WTC11 (cell line): ENCODE data around the gene HOXB1. TPM values are rescaled to one million over a fixed set of nuclear protein-coding genes. Genes with fewer than 3 reads are reported as not detected.

Experiments
- ATAC-seq: fragments of 200-7000 bp; cut with Tn5 transposase; 2 replicates; pipeline ENCODE4 v1.10.0; 2021; ENCODE audit warnings: mild to moderate bottlenecking, moderate library complexity
- CTCF ChIA-PET: fragments of 300-600 bp; sonication (Branson Sonifier 250); formaldehyde crosslinking; loops from one replicate; lab custom pipeline; 2021; ENCODE audit warnings: antibody characterized with exemption; lab: Charles Lee
- POLR2A ChIA-PET: fragments of 350-600 bp; sonication (Branson Sonifier 250); formaldehyde crosslinking; loops from one replicate; lab custom pipeline; 2021; ENCODE audit warnings: antibody characterized with exemption; lab: Charles Lee
- DNase-seq: peaks from one replicate; pipeline ENCODE4 v3.0.0; 2021; ENCODE audit warnings: low spot score
- H3K27ac Mint-ChIP-seq: 2 replicates; pipeline ENCODE4 v1.8.0; 2021; ENCODE audit warnings: mixed read lengths
- H3K27me3 Mint-ChIP-seq: 2 replicates; pipeline ENCODE4 v1.8.0; 2021; ENCODE audit warnings: low read depth, mild to moderate bottlenecking, moderate library complexity, mixed read lengths
- H3K36me3 Mint-ChIP-seq: 2 replicates; pipeline ENCODE4 v1.8.0; 2021; ENCODE audit warnings: mixed read lengths
- H3K4me1 Mint-ChIP-seq: 2 replicates; pipeline ENCODE4 v1.8.0; 2022; ENCODE audit warnings: mixed read lengths
- H3K4me3 Mint-ChIP-seq: 2 replicates; pipeline ENCODE4 v1.8.0; 2021; ENCODE audit warnings: mild to moderate bottlenecking, moderate library complexity, mixed read lengths
- H3K9me3 Mint-ChIP-seq: 2 replicates; pipeline ENCODE4 v1.8.0; 2021; ENCODE audit warnings: mixed read lengths
- ELF4 ChIP-seq: sonication (generic); formaldehyde crosslinking; IDR thresholded peaks from 2 replicates; pipeline ENCODE4 v1.8.1; 2022; ENCODE audit warnings: low read depth, mild to moderate bottlenecking, moderate library complexity, missing genetic modification reagents
- GRHL2 ChIP-seq: fragments of 250-450 bp; sonication (Bioruptor Pico); IDR thresholded peaks from 2 replicates; pipeline ENCODE4 v1.8.0; 2022; ENCODE audit warnings: mild to moderate bottlenecking, moderate library complexity; ENCODE audit not compliant: insufficient replicate concordance, severe bottlenecking
- GTF2I ChIP-seq: fragments of 250-450 bp; sonication (Bioruptor Pico); conservative IDR thresholded peaks from 2 replicates; pipeline ENCODE4 v1.4.0; 2021; ENCODE audit warnings: mild to moderate bottlenecking
- JUN ChIP-seq: sonication (generic); formaldehyde crosslinking; IDR thresholded peaks from 2 replicates; pipeline ENCODE4 v1.8.0; 2023; ENCODE audit warnings: mild to moderate bottlenecking, missing genetic modification reagents
- MXD4 ChIP-seq: fragments of 250-450 bp; sonication (Bioruptor Pico); IDR thresholded peaks from 2 replicates; pipeline ENCODE4 v1.8.0; 2021; ENCODE audit warnings: mild to moderate bottlenecking, moderate library complexity, borderline replicate concordance
- SMAD3 ChIP-seq: sonication (generic); formaldehyde crosslinking; IDR thresholded peaks from 2 replicates; pipeline ENCODE4 v1.8.0; 2022; ENCODE audit warnings: missing genetic modification reagents, mild to moderate bottlenecking, borderline replicate concordance
- TEAD4 ChIP-seq: sonication (generic); formaldehyde crosslinking; IDR thresholded peaks from 2 replicates; pipeline ENCODE4 v1.8.0; 2022; ENCODE audit warnings: mild to moderate bottlenecking, missing genetic modification reagents
- ZNF138 ChIP-seq: sonication (generic); formaldehyde crosslinking; conservative IDR thresholded peaks from 2 replicates; pipeline ENCODE4 v1.8.1; 2022; ENCODE audit warnings: mild to moderate bottlenecking, moderate library complexity, missing genetic modification reagents
- ZNF671 ChIP-seq: fragments of 250-450 bp; sonication (Bioruptor Pico); IDR thresholded peaks from 2 replicates; pipeline ENCODE4 v1.8.0; 2021; ENCODE audit warnings: mild to moderate bottlenecking
- total RNA-seq: library from RNA; stranded (reverse); gene quantifications from 3 replicates; pipeline ENCODE4 v1.2.3, GENCODE V29; 2021
- TF ChIP-seq, protein P1 (sequence below): sonication (generic); formaldehyde crosslinking; IDR thresholded peaks from 2 replicates; pipeline ENCODE4 v1.8.0; 2023; ENCODE audit warnings: mild to moderate bottlenecking, missing genetic modification reagents
- TF ChIP-seq, protein P2 (sequence below): sonication (generic); formaldehyde crosslinking; IDR thresholded peaks from 2 replicates; pipeline ENCODE4 v1.8.0; 2022; ENCODE audit warnings: missing genetic modification reagents
- TF ChIP-seq, protein P3 (sequence below): fragments of 250-450 bp; sonication (Bioruptor Pico); IDR thresholded peaks from 2 replicates; pipeline ENCODE4 v1.9.0; 2021; ENCODE audit warnings: mild to moderate bottlenecking
- TF ChIP-seq, protein P4 (sequence below): sonication (generic); formaldehyde crosslinking; IDR thresholded peaks from 2 replicates; pipeline ENCODE4 v1.8.1; 2023; ENCODE audit warnings: mild to moderate bottlenecking, missing genetic modification reagents
- TF ChIP-seq, protein P5 (sequence below): sonication (generic); formaldehyde crosslinking; IDR thresholded peaks from 2 replicates; pipeline ENCODE4 v1.8.0; 2022; ENCODE audit warnings: mild to moderate bottlenecking, missing genetic modification reagents
- TF ChIP-seq, protein P6 (sequence below): sonication (generic); formaldehyde crosslinking; IDR thresholded peaks from 2 replicates; pipeline ENCODE4 v1.8.1; 2023; ENCODE audit warnings: mild to moderate bottlenecking, missing genetic modification reagents, borderline replicate concordance
- TF ChIP-seq, protein P7 (sequence below): sonication (generic); formaldehyde crosslinking; conservative IDR thresholded peaks from 2 replicates; pipeline ENCODE4 v1.8.1; 2022; ENCODE audit warnings: mild to moderate bottlenecking, missing genetic modification reagents

The HOXB1 gene
- total RNA-seq, 1 experiment from 2014 or later: 0.63 TPM

DNA sequence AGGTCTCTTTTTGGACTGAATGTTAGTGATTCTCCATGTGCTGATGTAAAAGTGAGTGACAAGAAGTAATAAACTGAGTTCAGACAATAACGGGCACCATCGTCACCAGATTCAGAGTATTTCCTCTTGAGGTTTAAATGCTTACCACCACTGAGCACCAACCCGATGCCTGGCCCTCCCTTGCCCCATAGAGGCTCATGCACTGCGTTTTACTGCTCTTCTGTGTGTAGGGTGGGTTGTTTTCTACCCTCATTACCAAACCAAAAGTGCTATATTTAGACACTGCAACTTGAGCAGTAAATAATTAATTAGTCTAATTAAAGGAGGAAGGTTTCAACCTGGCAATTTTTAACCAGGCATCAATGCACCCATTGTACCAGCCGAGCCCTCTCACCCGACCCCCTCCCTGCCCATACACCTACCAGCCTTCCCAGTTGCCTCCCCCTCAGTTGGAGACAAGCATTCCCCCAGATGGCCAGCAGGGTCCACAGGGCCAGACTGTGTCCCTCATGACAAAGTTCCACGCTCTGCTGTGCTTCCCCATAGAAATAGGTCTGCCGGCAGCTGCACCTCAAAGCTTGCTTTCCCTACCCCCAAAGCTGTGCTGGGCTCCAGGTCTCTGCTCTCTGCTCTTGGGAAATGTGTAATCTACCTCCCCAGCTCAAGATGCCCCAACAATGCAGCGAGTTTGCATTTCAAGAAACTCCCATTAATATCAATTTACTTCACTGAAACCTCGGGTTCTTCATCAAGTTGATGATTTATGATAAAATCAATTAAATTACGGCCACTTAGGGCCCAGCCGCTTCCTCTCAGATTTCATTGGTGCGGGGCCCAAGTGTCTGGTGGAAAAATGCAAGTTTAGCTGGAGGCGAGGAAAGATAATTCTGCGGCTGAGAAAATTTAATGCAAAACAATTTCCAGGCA lies 31.3 kb upstream of the HOXB1 start:
- Mint-ChIP-seq H3K27me3 (peaks cover 69% of the 10 kb centered on the region; the same call in 1 of the 2 replicates), H3K4me1 (peaks cover 29% of the 10 kb centered on the region), H3K27ac (no peak overlapping the region), H3K4me3 (no peak overlapping the region), H3K9me3 (no peaks in the 10 kb centered on the region), H3K36me3 (no peaks in the 10 kb centered on the region)
- peak; percentile 16; the same call in 1 of the 2 replicates for ATAC-seq
- ChIA-PET CTCF (interaction anchor here (0.6 to 2.3 kb wide), 3 partner anchors 74 to 103 kb away, joined by 3 to 8 read pairs (median 3); no protein-coding TSS in a partner anchor), POLR2A (no interaction called here)
- TF ChIP-seq ELF4 (CRISPR knock-in tag) (no peak), JUN (CRISPR knock-in tag) (no peak), SMAD3 (CRISPR knock-in tag) (no peak), GTF2I (CRISPR knock-in tag) (no peak)
- TF ChIP-seq, protein P1, sequence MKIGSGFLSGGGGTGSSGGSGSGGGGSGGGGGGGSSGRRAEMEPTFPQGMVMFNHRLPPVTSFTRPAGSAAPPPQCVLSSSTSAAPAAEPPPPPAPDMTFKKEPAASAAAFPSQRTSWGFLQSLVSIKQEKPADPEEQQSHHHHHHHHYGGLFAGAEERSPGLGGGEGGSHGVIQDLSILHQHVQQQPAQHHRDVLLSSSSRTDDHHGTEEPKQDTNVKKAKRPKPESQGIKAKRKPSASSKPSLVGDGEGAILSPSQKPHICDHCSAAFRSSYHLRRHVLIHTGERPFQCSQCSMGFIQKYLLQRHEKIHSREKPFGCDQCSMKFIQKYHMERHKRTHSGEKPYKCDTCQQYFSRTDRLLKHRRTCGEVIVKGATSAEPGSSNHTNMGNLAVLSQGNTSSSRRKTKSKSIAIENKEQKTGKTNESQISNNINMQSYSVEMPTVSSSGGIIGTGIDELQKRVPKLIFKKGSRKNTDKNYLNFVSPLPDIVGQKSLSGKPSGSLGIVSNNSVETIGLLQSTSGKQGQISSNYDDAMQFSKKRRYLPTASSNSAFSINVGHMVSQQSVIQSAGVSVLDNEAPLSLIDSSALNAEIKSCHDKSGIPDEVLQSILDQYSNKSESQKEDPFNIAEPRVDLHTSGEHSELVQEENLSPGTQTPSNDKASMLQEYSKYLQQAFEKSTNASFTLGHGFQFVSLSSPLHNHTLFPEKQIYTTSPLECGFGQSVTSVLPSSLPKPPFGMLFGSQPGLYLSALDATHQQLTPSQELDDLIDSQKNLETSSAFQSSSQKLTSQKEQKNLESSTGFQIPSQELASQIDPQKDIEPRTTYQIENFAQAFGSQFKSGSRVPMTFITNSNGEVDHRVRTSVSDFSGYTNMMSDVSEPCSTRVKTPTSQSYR (CRISPR knock-in tag): no peak
- TF ChIP-seq, protein P2, sequence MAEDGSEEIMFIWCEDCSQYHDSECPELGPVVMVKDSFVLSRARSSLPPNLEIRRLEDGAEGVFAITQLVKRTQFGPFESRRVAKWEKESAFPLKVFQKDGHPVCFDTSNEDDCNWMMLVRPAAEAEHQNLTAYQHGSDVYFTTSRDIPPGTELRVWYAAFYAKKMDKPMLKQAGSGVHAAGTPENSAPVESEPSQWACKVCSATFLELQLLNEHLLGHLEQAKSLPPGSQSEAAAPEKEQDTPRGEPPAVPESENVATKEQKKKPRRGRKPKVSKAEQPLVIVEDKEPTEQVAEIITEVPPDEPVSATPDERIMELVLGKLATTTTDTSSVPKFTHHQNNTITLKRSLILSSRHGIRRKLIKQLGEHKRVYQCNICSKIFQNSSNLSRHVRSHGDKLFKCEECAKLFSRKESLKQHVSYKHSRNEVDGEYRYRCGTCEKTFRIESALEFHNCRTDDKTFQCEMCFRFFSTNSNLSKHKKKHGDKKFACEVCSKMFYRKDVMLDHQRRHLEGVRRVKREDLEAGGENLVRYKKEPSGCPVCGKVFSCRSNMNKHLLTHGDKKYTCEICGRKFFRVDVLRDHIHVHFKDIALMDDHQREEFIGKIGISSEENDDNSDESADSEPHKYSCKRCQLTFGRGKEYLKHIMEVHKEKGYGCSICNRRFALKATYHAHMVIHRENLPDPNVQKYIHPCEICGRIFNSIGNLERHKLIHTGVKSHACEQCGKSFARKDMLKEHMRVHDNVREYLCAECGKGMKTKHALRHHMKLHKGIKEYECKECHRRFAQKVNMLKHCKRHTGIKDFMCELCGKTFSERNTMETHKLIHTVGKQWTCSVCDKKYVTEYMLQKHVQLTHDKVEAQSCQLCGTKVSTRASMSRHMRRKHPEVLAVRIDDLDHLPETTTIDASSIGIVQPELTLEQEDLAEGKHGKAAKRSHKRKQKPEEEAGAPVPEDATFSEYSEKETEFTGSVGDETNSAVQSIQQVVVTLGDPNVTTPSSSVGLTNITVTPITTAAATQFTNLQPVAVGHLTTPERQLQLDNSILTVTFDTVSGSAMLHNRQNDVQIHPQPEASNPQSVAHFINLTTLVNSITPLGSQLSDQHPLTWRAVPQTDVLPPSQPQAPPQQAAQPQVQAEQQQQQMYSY (CRISPR knock-in tag): no peak
- DNase-seq: no peak

DNA sequence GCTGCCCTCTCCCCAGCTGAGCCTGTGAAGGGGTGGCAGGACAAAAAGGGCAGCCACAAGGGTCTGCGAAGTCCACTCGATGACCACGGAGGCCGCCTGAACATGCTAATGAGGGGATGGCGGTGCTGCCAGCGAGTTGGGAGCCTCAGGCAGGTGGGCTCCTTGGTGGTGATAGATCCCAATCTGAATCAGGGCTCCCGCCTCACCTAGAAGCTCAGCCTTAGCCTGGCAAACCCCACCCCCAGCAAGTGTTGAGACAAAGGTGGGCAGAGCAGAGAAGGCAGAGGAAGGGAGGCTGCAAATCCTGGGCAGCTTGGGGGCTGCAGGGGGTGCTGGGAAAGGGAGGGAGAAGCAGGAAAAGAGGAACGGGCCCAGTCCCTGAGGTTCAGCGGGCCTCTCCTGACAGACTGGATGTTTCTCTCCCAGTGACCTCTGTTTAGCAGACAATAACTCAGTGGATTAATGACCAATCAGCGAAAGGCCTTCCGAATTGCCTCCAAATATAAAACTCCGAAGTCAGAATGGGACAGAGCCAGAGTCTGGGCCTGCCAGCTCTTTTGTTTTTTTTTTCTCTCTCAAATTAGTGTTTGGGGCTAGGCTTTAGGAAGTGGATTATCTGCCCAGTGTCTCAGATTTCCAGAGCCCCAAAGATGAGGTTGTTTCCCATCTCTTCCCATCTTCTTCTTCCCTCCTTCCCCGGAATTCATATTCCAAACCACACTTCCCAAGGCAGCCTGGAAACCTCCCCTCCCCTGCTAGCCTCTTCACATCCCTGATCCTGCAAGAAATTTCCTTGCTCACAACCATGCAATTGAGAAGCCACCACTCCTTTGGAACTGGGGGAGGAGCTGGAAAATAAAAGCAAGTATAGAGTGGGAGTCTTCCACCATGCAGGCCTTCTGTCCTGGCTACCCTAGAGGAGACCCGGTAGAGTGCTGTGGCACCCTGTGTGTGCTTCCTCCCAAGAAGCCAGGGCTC lies 29.3 kb upstream of the HOXB1 start:
- peaks cover 90% of the 10 kb centered on the region; the same call in 1 of the 2 replicates for H3K27me3 Mint-ChIP-seq
- H3K4me3 Mint-ChIP-seq: no peak overlapping the region
- no peaks in the 10 kb centered on the region for H3K9me3 Mint-ChIP-seq
- POLR2A ChIA-PET: no interaction called here
- ATAC-seq (no peak), DNase-seq (no peak)
- peaks cover 32% of the 10 kb centered on the region for H3K4me1 Mint-ChIP-seq
- no peak overlapping the region for H3K27ac Mint-ChIP-seq
- H3K36me3 Mint-ChIP-seq: no peaks in the 10 kb centered on the region
- CTCF ChIA-PET: interaction anchor here (0.8 to 1.9 kb wide), 5 partner anchors 10 to 535 kb away, joined by 3 to 7 read pairs (median 4); no protein-coding TSS in a partner anchor
- no peak for TF ChIP-seq GRHL2 (CRISPR knock-in tag)
- TF ChIP-seq MXD4 (CRISPR knock-in tag): no peak
- TF ChIP-seq JUN (CRISPR knock-in tag): no peak
- TF ChIP-seq TEAD4 (CRISPR knock-in tag): no peak
- TF ChIP-seq, protein P3, sequence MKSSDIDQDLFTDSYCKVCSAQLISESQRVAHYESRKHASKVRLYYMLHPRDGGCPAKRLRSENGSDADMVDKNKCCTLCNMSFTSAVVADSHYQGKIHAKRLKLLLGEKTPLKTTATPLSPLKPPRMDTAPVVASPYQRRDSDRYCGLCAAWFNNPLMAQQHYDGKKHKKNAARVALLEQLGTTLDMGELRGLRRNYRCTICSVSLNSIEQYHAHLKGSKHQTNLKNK (CRISPR knock-in tag): no peak
- TF ChIP-seq, protein P4, sequence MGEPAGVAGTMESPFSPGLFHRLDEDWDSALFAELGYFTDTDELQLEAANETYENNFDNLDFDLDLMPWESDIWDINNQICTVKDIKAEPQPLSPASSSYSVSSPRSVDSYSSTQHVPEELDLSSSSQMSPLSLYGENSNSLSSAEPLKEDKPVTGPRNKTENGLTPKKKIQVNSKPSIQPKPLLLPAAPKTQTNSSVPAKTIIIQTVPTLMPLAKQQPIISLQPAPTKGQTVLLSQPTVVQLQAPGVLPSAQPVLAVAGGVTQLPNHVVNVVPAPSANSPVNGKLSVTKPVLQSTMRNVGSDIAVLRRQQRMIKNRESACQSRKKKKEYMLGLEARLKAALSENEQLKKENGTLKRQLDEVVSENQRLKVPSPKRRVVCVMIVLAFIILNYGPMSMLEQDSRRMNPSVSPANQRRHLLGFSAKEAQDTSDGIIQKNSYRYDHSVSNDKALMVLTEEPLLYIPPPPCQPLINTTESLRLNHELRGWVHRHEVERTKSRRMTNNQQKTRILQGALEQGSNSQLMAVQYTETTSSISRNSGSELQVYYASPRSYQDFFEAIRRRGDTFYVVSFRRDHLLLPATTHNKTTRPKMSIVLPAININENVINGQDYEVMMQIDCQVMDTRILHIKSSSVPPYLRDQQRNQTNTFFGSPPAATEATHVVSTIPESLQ (CRISPR knock-in tag): no peak
- no peak for TF ChIP-seq ELF4 (CRISPR knock-in tag)
- TF ChIP-seq, protein P5, sequence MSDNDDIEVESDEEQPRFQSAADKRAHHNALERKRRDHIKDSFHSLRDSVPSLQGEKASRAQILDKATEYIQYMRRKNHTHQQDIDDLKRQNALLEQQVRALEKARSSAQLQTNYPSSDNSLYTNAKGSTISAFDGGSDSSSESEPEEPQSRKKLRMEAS (CRISPR knock-in tag): no peak
- TF ChIP-seq, protein P6, sequence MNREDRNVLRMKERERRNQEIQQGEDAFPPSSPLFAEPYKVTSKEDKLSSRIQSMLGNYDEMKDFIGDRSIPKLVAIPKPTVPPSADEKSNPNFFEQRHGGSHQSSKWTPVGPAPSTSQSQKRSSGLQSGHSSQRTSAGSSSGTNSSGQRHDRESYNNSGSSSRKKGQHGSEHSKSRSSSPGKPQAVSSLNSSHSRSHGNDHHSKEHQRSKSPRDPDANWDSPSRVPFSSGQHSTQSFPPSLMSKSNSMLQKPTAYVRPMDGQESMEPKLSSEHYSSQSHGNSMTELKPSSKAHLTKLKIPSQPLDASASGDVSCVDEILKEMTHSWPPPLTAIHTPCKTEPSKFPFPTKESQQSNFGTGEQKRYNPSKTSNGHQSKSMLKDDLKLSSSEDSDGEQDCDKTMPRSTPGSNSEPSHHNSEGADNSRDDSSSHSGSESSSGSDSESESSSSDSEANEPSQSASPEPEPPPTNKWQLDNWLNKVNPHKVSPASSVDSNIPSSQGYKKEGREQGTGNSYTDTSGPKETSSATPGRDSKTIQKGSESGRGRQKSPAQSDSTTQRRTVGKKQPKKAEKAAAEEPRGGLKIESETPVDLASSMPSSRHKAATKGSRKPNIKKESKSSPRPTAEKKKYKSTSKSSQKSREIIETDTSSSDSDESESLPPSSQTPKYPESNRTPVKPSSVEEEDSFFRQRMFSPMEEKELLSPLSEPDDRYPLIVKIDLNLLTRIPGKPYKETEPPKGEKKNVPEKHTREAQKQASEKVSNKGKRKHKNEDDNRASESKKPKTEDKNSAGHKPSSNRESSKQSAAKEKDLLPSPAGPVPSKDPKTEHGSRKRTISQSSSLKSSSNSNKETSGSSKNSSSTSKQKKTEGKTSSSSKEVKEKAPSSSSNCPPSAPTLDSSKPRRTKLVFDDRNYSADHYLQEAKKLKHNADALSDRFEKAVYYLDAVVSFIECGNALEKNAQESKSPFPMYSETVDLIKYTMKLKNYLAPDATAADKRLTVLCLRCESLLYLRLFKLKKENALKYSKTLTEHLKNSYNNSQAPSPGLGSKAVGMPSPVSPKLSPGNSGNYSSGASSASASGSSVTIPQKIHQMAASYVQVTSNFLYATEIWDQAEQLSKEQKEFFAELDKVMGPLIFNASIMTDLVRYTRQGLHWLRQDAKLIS (CRISPR knock-in tag): no peak
- no peak for TF ChIP-seq ZNF671
- TF ChIP-seq ZNF138 (CRISPR knock-in tag): no peak
- TF ChIP-seq, protein P7, sequence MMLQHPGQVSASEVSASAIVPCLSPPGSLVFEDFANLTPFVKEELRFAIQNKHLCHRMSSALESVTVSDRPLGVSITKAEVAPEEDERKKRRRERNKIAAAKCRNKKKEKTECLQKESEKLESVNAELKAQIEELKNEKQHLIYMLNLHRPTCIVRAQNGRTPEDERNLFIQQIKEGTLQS (CRISPR knock-in tag): no peak
